HL-60 (cell line): ENCODE results near the gene DPPA3.

ENCODE experiments used
- CTCF ChIP-seq: IDR thresholded peaks from one replicate; pipeline ENCODE4 v1.5.1; 2011; ENCODE audit warnings: low read length, control low read depth, inconsistent platforms; ENCODE audit not compliant: insufficient read depth
- REST ChIP-seq: IDR thresholded peaks from 2 replicates; pipeline ENCODE4 v1.6.1; 2012; ENCODE audit warnings: low read depth; ENCODE audit not compliant: insufficient replicate concordance

DNA sequence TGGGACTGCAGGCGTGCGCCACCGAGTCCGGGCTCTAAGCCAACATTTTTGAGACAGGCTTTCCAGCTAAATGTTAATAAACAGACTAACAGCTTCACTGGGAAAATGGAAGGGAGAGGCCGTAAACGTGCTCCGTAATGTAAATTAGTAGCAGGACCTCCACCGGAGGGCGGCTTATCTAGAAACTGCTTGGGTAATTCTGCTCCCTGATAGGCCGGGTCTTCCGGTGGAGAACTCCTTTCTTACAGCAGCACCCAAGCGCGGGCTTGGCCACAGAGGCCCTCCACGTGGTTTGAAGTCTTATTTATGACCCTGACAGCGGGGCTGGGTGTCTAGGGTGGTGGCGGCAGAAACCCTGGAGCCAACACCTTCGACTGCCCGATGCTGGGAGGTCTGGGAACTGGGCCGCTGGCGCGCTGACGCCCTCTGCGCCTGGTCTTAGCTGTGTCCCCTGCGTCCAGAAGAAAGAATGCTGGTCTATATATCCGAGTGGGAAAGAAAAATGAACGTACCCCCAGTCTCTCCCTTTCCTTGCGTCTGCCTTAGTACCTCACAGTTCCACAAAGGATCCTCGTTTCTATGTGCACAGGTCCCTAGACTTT, 1.7 kb downstream of the DPPA3 start:
- TF ChIP-seq CTCF (no peak), REST (no peak)
